SU-DHL-6 (cell line): ENCODE measurements around the gene RPS14.

Experiments used
- H2AFZ ChIP-seq: fragments of 200-600 bp; sonication (generic); 2 replicates; pipeline ENCODE4 v1.6.1; 2014; ENCODE audit warnings: low read depth, mild to moderate bottlenecking, moderate library complexity, mixed read lengths, antibody characterized with exemption, low read length; ENCODE audit not compliant: severe bottlenecking
- H3F3A ChIP-seq: fragments of 200-600 bp; shearing (Covaris generic); 2 replicates; pipeline ENCODE4 v1.6.0; 2016; ENCODE audit warnings: antibody characterized with exemption, mild to moderate bottlenecking; ENCODE audit not compliant: insufficient read depth
- H3K27ac ChIP-seq: fragments of 200-600 bp; sonication (generic); 2 replicates; pipeline ENCODE4 v1.5.1; 2016; ENCODE audit warnings: low read depth, mild to moderate bottlenecking, low read length, moderate library complexity, mixed read lengths
- H3K27me3 ChIP-seq: fragments of 200-600 bp; sonication (generic), shearing (Covaris generic); 2 replicates; pipeline ENCODE4 v1.6.0; 2014; ENCODE audit warnings: mild to moderate bottlenecking, low read length
- H3K36me3 ChIP-seq: fragments of 200-600 bp; sonication (generic); 2 replicates; pipeline ENCODE4 v1.6.1; 2014; ENCODE audit warnings: mild to moderate bottlenecking, low read length, mixed read lengths
- H3K4me2 ChIP-seq: fragments of 300-600, 200-600 bp; shearing (Covaris generic), sonication (generic); 2 replicates; pipeline ENCODE4 v1.6.0; 2014; ENCODE audit warnings: low read length, low read depth, mild to moderate bottlenecking; ENCODE audit not compliant: poor library complexity, severe bottlenecking
- H3K4me3 ChIP-seq: fragments of 200-600 bp; sonication (generic); 2 replicates; pipeline ENCODE4 v1.5.1; 2014; ENCODE audit warnings: antibody characterized with exemption, low read length, mild to moderate bottlenecking, mixed read lengths; ENCODE audit not compliant: insufficient read depth, poor library complexity, severe bottlenecking
- H3K79me2 ChIP-seq: fragments of 200-600 bp; sonication (generic); 2 replicates; pipeline ENCODE4 v1.6.1; 2014; ENCODE audit warnings: mild to moderate bottlenecking, low read length, moderate library complexity; ENCODE audit not compliant: insufficient read depth
- H3K9ac ChIP-seq: fragments of 200-600 bp; sonication (generic); 2 replicates; pipeline ENCODE4 v1.7.0; 2014; ENCODE audit warnings: mild to moderate bottlenecking, low read length
- H3K9me2 ChIP-seq: fragments of 200-600 bp; sonication (generic); replicated peaks from 2 replicates; pipeline ENCODE4 v1.6.1; 2014; ENCODE audit warnings: low read length; ENCODE audit not compliant: insufficient read depth
- H3K9me3 ChIP-seq: fragments of 200-600 bp; sonication (generic); 2 replicates; pipeline ENCODE4 v1.6.1; 2014; ENCODE audit warnings: low read length, mixed read lengths; ENCODE audit not compliant: insufficient read depth
- H4K20me1 ChIP-seq: fragments of 200-600 bp; sonication (generic); 2 replicates; pipeline ENCODE4 v1.6.1; 2014; ENCODE audit warnings: low read depth, mild to moderate bottlenecking, antibody characterized with exemption, low read length, moderate library complexity, mixed read lengths
- EZH2phosphoT487 ChIP-seq: fragments of 200-600 bp; sonication (generic), shearing (Covaris generic); conservative IDR thresholded peaks from 2 replicates; pipeline ENCODE4 v1.6.1; 2018; ENCODE audit warnings: mild to moderate bottlenecking, antibody characterized with exemption, low read length, moderate library complexity, mixed read lengths
- TF ChIP-seq, protein P1 (sequence below): fragments of 200-600 bp; sonication (generic); IDR thresholded peaks from one replicate; pipeline ENCODE4 v1.5.1; 2017; ENCODE audit warnings: antibody characterized with exemption, mild to moderate bottlenecking, low read length, moderate library complexity; ENCODE audit not compliant: insufficient read depth, poor library complexity, severe bottlenecking

RPS14 gene

DNA sequence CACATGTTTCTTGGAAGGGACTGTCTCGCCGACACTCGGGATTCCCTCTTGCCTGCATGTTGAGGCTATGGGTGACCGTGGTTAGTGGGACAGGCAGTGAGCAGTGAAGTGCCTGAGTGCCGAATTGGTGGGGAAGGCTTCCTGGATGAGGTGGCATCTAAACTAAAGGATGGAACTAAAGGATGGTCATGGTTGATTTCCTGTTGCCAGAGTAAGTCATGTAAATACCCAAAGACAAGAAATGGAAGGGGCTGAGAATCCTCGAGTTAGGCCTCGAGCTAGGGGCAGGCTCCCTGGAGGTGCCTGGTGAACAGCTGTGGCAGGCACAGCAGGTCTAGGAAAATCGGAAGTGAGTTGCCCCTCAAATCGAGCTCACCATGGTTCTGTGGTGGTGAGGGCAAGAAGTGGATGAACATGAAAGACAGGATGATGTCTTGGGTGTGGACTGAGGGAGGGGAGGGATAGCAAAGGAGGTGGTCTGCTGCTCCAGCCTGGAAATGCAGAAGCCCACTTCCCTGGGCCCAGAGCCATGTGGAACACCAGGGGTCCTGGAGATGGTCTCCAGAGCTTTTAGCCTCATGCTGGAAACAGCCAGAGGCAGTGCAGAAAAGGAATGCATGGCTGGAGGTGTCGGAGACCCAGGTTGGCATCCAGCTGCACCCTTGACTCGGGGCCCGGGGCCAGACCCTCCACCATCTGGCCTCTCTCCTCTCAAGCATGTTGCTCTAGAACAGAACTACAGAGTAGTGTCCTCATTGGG lies 49.0 kb downstream of the RPS14 start:
- Histone ChIP-seq H2AFZ (no peak overlapping the region), H3F3A (peaks cover 72% of the 10 kb centered on the region), H3K9ac (no peak overlapping the region), H3K4me3 (no peak overlapping the region), H3K9me3 (no peaks in the 10 kb centered on the region), H3K36me3 (peaks cover 5% of the 10 kb centered on the region), H3K27me3 (no peaks in the 10 kb centered on the region), H3K4me2 (no peak overlapping the region), H4K20me1 (no peaks in the 10 kb centered on the region), H3K79me2 (no peaks in the 10 kb centered on the region), H3K9me2 (no peaks in the 10 kb centered on the region), H3K27ac (peak overlapping the region; percentile 46)
- TF ChIP-seq, protein P1, sequence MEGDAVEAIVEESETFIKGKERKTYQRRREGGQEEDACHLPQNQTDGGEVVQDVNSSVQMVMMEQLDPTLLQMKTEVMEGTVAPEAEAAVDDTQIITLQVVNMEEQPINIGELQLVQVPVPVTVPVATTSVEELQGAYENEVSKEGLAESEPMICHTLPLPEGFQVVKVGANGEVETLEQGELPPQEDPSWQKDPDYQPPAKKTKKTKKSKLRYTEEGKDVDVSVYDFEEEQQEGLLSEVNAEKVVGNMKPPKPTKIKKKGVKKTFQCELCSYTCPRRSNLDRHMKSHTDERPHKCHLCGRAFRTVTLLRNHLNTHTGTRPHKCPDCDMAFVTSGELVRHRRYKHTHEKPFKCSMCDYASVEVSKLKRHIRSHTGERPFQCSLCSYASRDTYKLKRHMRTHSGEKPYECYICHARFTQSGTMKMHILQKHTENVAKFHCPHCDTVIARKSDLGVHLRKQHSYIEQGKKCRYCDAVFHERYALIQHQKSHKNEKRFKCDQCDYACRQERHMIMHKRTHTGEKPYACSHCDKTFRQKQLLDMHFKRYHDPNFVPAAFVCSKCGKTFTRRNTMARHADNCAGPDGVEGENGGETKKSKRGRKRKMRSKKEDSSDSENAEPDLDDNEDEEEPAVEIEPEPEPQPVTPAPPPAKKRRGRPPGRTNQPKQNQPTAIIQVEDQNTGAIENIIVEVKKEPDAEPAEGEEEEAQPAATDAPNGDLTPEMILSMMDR: no peak
- TF ChIP-seq EZH2phosphoT487: no peak

DNA sequence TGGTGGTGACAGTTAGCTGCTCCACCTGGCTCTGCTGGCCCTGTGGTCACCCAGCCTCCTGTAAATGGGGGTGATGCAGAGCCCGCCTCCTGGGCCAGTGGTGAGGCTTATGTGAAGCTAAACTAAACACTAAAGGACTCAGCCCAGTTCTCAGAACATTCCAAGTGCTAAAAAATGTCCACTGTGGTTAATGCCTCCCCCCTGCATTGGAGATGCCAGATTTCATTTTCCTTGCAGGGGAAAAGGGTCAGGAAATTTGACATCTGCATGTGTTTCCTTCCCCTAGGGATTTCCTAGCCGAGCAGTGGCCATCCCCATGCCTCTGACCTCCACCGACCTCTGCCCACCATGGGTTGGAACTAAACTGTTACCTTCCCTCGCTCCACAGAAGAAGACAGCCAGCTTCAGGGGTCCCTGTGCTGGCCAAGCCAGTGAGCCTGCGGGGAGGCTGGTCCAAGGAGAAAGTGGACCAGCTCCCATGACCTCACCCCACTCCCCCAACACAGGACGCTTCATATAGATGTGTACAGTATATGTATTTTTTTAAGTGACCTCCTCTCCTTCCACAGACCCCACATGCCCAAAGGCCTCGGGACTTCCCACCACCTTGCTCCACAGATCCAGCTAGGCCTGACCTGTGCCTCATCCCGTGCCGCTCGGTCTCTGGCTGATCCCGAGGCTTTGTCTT lies 49.9 kb downstream of the RPS14 start:
- Histone ChIP-seq H3K9me3 (no peaks in the 10 kb centered on the region), H4K20me1 (no peaks in the 10 kb centered on the region), H3K36me3 (peaks cover 5% of the 10 kb centered on the region), H3K79me2 (no peaks in the 10 kb centered on the region), H3K4me2 (no peak overlapping the region), H3F3A (peaks cover 65% of the 10 kb centered on the region), H3K27me3 (no peaks in the 10 kb centered on the region), H3K27ac (peak overlapping the region; percentile 46; the same call in 1 of the 2 replicates), H3K4me3 (no peak overlapping the region), H3K9me2 (no peaks in the 10 kb centered on the region), H2AFZ (no peak overlapping the region), H3K9ac (no peak overlapping the region)
- TF ChIP-seq EZH2phosphoT487: no peak
- TF ChIP-seq, protein P1: no peak

DNA sequence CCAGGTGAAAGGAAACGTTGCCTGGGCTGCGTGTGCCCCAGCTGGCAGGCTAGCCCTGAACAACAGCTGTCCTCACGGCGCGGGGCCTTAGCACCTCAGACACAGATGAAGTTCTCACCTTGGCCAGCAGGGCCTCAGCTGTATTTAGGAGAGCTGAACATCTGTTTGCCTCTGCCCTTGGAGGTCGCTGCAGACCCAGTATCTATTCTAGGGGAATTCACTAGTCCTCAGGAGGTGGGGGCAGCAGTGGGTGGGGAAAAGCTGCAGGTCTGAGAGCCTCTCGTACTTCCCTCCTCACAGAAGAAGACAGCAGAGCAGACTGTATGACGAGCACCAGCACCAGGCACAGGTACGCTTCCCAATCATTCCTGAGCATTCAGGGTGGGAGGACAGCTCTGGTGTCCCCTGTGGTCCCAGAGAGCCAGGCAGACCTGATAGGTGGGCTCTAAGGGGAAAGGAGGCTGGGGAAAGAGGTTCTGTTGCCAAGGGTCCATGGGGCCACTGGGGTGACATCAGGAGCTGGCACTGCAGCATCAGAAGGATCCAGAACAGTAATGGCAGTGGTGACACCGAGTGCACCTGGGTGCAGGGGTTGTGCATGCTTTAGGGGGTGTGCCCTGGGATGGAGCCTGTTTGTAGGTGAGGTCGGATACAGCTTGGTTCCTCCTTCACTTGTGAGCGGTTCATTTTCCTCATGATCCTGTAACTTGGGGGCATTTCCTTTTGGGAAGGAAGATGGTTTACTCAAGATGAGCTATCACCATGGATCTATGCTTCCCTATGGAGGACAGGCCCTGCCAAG lies 50.6 kb downstream of the RPS14 start:
- no peak overlapping the region for H3K4me2 ChIP-seq
- no peaks in the 10 kb centered on the region for H3K9me2 ChIP-seq
- TF ChIP-seq EZH2phosphoT487: no peak
- TF ChIP-seq, protein P1: peak; percentile 67
- peak overlapping the region; percentile 38 for H3K27ac ChIP-seq
- H3K9me3 ChIP-seq: no peaks in the 10 kb centered on the region
- H3K27me3 ChIP-seq: no peaks in the 10 kb centered on the region
- H3K9ac ChIP-seq: no peak overlapping the region
- no peaks in the 10 kb centered on the region for H4K20me1 ChIP-seq
- no peak overlapping the region for H3K4me3 ChIP-seq
- H3K36me3 ChIP-seq: peaks cover 2% of the 10 kb centered on the region
- H3F3A ChIP-seq: peaks cover 61% of the 10 kb centered on the region
- no peaks in the 10 kb centered on the region for H3K79me2 ChIP-seq
- H2AFZ ChIP-seq: no peak overlapping the region
